Left kidney (tissue), 8 donors: ENCODE results near the gene OR1C1. TPM values are rescaled to one million over a fixed set of nuclear protein-coding genes. Genes with fewer than 3 reads are reported as not detected.
"Not testable (repeated sequence)": the region's sequence is repeated elsewhere in the genome, so short reads cannot be mapped to it uniquely, and the experiment has no call there.

ENCODE experiments used
- DNase-seq: peaks from one replicate; pipeline ENCODE4 v3.0.0-alpha.2; 2013
- long read RNA-seq, 8 donors: transcript quantifications; one replicate each; lab custom pipeline, GENCODE V29; 2026
- polyA plus RNA-seq: library from polyadenylated mRNA; unstranded; fragments of 120-200 nt; gene quantifications from one replicate; pipeline ENCODE4 v1.2.1, GENCODE V29; 2013; ENCODE audit not compliant: insufficient read length

The OR1C1 gene
- polyA plus RNA-seq, result 0.08 TPM
- long read RNA-seq, donor 1, result 0 reads
- long read RNA-seq, donor 2, result 0 reads
- long read RNA-seq, donor 3, result 0 reads
- long read RNA-seq, donor 4, result 0 reads
- long read RNA-seq, donor 5, result 0 reads
- long read RNA-seq, donor 6, result 0 reads
- long read RNA-seq, donor 7, result 0 reads
- long read RNA-seq, donor 8, result 0 reads

- no peak for DNase-seq
These were observed at the start of gene OR1C1 for GRCh38 chr1:247760456-247760855. Gene OR1C1 (minus strand): TSS chr1:247760556. CDS start chr1:247758406, 2,150 bp downstream.

- no peak for DNase-seq
These were observed 37.2 kb upstream of the OR1C1 start for GRCh38 chr1:247797518-247797917.

- no peak for DNase-seq
These were observed 9.2 kb upstream of the OR1C1 start for GRCh38 chr1:247769603-247770002.

GRCh38 chr1:247754311-247754710, 6.0 kb downstream of the OR1C1 start:
- not testable (repeated sequence) for DNase-seq

- DNase-seq, result no peak
These were observed 10.5 kb downstream of the OR1C1 start for GRCh38 chr1:247749870-247750269.

GRCh38 chr1:247748041-247748440, 12.3 kb downstream of the OR1C1 start, which contains the start of gene OR14A2:
Gene OR14A2 (minus strand): TSS chr1:247748141.
- DNase-seq, result no peak

GRCh38 chr1:247747616-247748015, 12.7 kb downstream of the OR1C1 start:
- no peak for DNase-seq

GRCh38 chr1:247746391-247746935, 13.9 kb downstream of the OR1C1 start:
- no peak for DNase-seq

GRCh38 chr1:247742215-247742760, 18.1 kb downstream of the OR1C1 start:
- not testable (repeated sequence) for DNase-seq

- DNase-seq, result no peak
These were observed 18.6 kb downstream of the OR1C1 start for GRCh38 chr1:247741756-247742155.

GRCh38 chr1:247740721-247741120, 19.6 kb downstream of the OR1C1 start:
- no peak for DNase-seq

- DNase-seq, result no peak
These were observed 22.0 kb downstream of the OR1C1 start, which contains the start of gene OR14K1 for GRCh38 chr1:247738315-247738714. Gene OR14K1 (plus strand): TSS chr1:247738615. CDS start chr1:247738615, 0 bp downstream.

- DNase-seq, result no peak
These were observed 39.1 kb downstream of the OR1C1 start for GRCh38 chr1:247721222-247721621.

- DNase-seq, result no peak
These were observed 43.8 kb downstream of the OR1C1 start, which contains the start of gene OR6F1 for GRCh38 chr1:247716546-247716945. Gene OR6F1 (minus strand): TSS chr1:247716646. CDS start chr1:247712755, 3,891 bp downstream.

GRCh38 chr1:247713753-247714152, 46.6 kb downstream of the OR1C1 start:
- DNase-seq, result no peak

GRCh38 chr1:247710681-247711080, 49.7 kb downstream of the OR1C1 start:
- DNase-seq, result not testable (repeated sequence)

Other genes with a start within 250 kb of the OR1C1 start
- 1.4 TPM for gene OR2C3, start 224.1 kb downstream of the OR1C1 start, polyA plus RNA-seq
- 0.28 TPM for gene GCSAML, start 211.4 kb downstream of the OR1C1 start, polyA plus RNA-seq
- gene OR2G2, start 172.2 kb downstream of the OR1C1 start, polyA plus RNA-seq, result not detected
- not detected for gene OR2G3, start 155.0 kb downstream of the OR1C1 start, polyA plus RNA-seq
- gene OR13G1, start 80.8 kb downstream of the OR1C1 start, polyA plus RNA-seq, result not detected
- gene OR6F1, start 43.9 kb downstream of the OR1C1 start, polyA plus RNA-seq, result not detected
- not detected for gene OR14K1, start 21.9 kb downstream of the OR1C1 start, polyA plus RNA-seq
- gene OR14A2, start 12.4 kb downstream of the OR1C1 start, polyA plus RNA-seq, result not detected
- not detected for gene OR14A16, start 63.6 kb upstream of the OR1C1 start, polyA plus RNA-seq
- gene OR11L1, start 81.3 kb upstream of the OR1C1 start, polyA plus RNA-seq, result not detected
- 1.0 TPM for gene TRIM58, start 96.6 kb upstream of the OR1C1 start, polyA plus RNA-seq
- 0.25 TPM for gene OR2W3, start 135.0 kb upstream of the OR1C1 start, polyA plus RNA-seq
- gene OR2T8, start 159.7 kb upstream of the OR1C1 start, polyA plus RNA-seq, result not detected
- gene OR2AJ1, start 164.3 kb upstream of the OR1C1 start, polyA plus RNA-seq, result not detected
- not detected for gene OR2L8, start 188.3 kb upstream of the OR1C1 start, polyA plus RNA-seq
- not detected for gene OR2AK2, start 204.7 kb upstream of the OR1C1 start, polyA plus RNA-seq